Right kidney (tissue), 1 donor: ENCODE data around the gene EEIG2.

Source experiments
- DNase-seq: peaks from one replicate; pipeline ENCODE4 v3.0.0-alpha.2; 2016

Gene EEIG2

DNA sequence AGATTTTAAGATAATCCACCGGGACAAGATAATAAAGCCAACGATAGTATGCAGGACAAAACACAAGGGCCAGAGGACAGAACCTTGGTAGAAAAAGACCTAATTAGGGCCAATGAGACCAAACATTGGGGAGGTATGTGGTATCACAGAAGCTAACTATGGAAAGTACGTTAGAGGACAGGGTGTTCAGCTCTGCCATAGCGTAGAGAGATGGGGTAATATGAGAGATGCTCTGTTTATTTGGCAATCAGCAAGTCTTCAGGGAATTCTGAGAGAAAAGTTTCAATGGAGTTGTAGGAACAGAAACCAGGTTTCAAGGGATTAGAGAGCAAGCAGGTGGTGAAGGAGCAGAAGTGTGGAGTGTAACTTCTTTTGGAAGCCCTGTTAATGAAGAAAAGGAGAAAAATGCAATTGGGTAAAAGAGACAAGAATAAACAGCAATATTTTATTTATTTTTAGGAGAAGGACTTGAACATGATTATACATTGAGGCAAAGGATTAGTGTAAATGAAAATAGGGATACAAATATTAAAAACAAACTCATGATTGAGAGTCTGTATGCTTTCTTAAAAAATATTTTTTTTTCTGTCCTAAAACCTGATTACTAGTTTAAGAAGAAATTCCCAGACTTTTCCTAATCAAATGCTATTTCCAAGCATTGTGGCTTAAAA is 24.0 kb downstream of the EEIG2 start:
- no peak for DNase-seq

GRCh38 chr1:108584428-108584856 is 24.5 kb downstream of the EEIG2 start:
- no peak for DNase-seq

DNA sequence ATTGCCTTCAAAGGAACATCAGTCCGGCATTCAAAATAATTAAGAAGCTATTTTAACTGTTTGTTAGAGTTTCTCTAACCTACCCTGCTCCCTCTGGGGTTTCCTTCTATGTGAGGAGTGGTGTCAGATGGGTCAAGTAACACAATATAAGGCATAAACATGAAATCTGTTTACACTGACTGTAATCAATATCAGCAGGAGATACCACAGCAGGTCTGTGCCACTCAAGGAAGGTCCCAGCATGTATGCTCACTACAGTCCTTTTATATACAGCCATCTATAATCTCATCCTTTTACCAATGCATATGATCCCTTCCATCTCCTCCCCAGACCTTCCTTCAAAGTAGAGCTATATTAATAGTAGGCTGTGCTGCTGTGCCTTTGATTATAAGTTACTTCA is 25.4 kb downstream of the EEIG2 start:
- no peak for DNase-seq

DNA sequence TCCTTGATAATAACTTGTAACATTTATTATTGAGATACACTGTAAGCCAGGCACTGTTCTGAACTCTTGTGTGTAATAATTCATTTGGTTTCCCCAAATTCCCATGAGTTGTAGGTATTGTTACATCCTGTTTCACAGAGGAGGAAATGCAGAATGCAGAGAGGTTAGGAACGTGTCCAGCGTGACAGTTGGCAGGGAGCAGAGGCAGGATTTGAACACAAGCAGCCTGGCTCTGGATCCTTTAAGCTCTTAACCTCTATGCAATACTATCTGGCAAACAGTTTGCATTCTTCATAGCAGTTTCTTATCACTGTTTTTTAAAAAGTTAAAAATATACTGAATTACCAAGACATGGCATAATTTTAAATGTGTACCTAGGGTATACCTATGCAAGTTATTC is 30.5 kb downstream of the EEIG2 start:
- no peak for DNase-seq

GRCh38 chr1:108590957-108591356 is 31.1 kb downstream of the EEIG2 start:
- DNase-seq: peak; percentile 17

- no peak for DNase-seq
Observed at GRCh38 chr1:108591466-108591865, 31.6 kb downstream of the EEIG2 start.

- DNase-seq: no peak
Observed at GRCh38 chr1:108592030-108592759, 32.3 kb downstream of the EEIG2 start.

DNA sequence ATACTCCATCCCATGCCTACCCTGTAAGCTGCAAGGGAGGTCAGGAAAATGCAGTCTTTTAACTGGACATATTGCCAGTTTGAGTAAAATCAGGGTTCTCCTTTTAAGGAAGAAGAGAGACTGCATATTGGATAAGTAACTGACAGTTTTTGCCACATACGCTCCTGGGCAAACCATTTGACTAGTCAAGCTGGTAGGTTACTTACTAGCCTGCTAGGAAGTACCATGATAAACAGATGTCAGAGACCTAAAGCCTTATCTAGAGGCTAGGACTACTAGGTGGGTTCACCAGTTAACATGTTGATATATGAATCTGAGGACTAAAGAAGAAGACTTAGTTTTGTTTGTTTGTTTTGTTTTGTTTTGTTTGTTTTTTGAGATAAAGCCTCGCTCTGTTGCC is 33.5 kb downstream of the EEIG2 start:
- no peak for DNase-seq

- no peak for DNase-seq
Observed at GRCh38 chr1:108595507-108595906, 35.6 kb downstream of the EEIG2 start.

- no peak for DNase-seq
Observed at GRCh38 chr1:108597041-108597440, 37.1 kb downstream of the EEIG2 start.

DNA sequence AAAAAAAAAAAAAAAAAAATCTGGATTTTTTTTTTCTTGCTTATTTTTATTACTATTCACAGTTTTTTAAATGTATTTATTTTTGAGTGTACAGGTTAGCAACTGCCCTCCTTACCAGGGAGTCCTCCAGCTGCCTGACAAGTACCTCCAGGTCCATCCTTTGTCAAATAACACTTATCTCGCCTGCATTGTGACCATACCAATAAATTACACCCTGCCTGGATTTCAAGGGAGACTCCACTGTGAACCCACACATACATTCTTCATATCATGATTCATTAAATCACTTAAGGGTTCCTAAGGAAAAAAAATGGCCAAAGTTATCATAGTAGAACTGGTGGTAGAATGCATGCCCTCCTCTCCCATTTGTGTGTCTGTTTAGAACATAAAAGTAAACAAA is 38.4 kb downstream of the EEIG2 start:
- DNase-seq: no peak

DNA sequence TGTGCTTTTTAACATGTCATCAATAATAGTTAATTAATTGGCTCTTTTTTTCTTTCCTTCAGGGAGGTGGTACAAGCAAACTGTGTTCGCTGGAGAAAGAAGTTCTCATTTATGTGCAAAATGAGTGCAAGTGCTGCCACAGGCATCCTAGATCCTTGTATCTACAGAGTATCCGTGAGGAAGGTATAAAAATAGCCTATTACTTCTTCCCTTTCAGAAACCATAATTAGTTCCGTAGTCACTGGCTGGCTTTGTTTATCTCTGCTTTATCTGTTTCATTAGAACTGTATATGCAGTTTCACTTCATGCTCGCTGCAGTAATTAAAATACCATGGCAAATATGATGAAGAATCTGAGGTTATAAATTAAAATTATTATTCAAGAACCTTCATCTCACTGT is 40.6 kb downstream of the EEIG2 start:
- no peak for DNase-seq

DNA sequence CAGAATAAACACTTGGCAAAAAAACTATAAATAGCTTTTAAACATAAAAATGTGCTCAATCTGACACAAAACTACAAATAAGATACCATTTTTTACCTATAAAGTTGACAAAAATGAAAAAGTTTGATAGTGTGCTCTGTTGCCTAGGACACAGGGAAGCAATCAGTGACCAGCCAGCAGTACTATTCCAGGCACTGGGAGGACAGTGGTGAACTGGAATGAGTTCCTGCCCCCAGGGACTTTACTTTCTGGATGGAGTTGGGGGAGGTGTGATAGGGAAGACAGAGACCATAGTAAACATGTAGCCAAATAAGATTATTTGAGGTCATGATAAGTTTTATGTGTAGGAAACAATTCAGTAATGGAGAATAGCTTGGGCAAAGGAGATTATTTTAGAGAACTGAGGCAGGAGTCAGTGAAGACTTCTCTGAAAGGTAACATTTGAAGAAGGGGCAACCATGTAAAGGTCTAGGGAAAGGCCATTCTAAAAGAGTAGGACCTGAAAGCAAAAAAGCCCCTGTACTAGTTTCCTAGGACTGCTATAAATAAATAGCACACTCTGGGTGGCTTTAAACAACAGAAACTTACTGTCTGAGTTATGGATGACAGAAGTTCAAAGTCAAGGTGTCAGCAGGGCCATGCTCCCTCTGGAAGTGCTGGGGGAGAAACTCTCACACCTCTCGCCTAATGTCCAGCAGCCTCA is 42.0 kb downstream of the EEIG2 start:
- DNase-seq: no peak

DNA sequence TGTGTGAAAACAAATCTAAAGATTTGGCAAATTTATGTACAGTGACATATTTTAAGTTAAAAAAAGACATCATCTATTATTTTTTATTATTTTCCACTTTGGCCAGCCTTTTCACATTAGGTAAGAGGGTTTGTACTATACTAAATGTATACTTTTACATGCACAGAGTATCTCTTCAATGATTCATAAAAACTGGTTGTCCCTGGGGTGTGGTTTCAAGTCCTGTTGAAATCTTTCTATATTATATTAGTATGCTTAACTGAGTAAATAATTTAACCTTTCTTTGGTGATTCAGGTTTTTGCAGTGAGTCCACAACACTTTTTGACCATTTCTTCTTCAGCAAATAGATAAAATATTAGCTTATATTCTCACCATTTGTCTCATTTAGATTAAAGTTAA is 45.7 kb downstream of the EEIG2 start:
- no peak for DNase-seq

GRCh38 chr1:108606478-108606877 is 46.6 kb downstream of the EEIG2 start:
- no peak for DNase-seq

- no peak for DNase-seq
Observed at GRCh38 chr1:108609483-108610049, 49.7 kb downstream of the EEIG2 start.
